SJCRH30 (cell line): ENCODE data around the gene COX6B2. TPM values are rescaled to one million over a fixed set of nuclear protein-coding genes. Genes with fewer than 3 reads are reported as not detected.
"Not testable (repeated sequence)": the region's sequence is repeated elsewhere in the genome, so short reads cannot be mapped to it uniquely, and the experiment has no call there.

Experiments used
- DNase-seq, 2 experiments: peaks; one replicate each; pipeline ENCODE4 v3.0.0-alpha.2; 2015 to 2020
- H3K27ac ChIP-seq: fragments of 250-450 bp; sonication (Bioruptor Pico); 2 replicates; pipeline ENCODE4 v1.5.1; 2020; ENCODE audit warnings: mild to moderate bottlenecking, moderate library complexity
- H3K27me3 ChIP-seq: fragments of 250-450 bp; sonication (Bioruptor Pico); 2 replicates; pipeline ENCODE4 v1.5.1; 2020; ENCODE audit warnings: mild to moderate bottlenecking, moderate library complexity
- H3K36me3 ChIP-seq: fragments of 250-450 bp; sonication (Bioruptor Pico); 2 replicates; pipeline ENCODE4 v1.5.1; 2020; ENCODE audit warnings: mild to moderate bottlenecking, moderate library complexity
- H3K4me1 ChIP-seq: fragments of 250-450 bp; sonication (Bioruptor Pico); 2 replicates; pipeline ENCODE4 v1.5.1; 2020; ENCODE audit warnings: mild to moderate bottlenecking, moderate library complexity
- H3K4me3 ChIP-seq: fragments of 250-450 bp; sonication (Bioruptor Pico); 2 replicates; pipeline ENCODE4 v1.5.1; 2020; ENCODE audit warnings: mild to moderate bottlenecking, moderate library complexity
- H3K9me3 ChIP-seq: fragments of 250-450 bp; sonication (Bioruptor Pico); replicated peaks from 2 replicates; pipeline ENCODE4 v1.5.1; 2020; ENCODE audit warnings: mild to moderate bottlenecking, moderate library complexity
- total RNA-seq: library from RNA; depleted of rRNA; stranded (reverse); fragments of >200 nt; shearing (Covaris generic); gene quantifications from 2 replicates; pipeline ENCODE4 v1.2.3, GENCODE V29; 2014

Gene COX6B2
- total RNA-seq, 1 experiment from 2014 or later: 0.45 TPM

DNA sequence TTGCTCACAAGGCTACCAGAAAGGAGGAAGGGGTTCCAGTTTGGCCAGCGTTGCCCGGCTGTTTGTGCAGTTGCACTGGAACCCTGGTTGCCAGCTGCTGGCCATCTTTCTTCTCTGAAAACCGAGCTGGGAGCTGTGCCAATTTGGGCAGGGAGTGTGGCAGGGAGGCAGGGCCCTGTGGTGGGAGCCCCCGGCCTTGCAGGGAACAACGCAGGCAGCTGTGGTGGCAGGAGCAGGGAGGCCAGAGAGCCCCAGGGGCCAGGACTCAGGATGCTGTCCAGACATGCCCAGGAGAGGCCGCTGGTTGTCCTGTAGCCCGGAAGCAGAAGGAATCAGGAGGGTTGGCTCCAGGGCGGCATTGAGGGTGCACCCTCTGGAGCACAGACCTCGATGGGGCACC is 10.1 kb downstream of the COX6B2 start:
- DNase-seq: peak; percentile 92 to 93
- Histone ChIP-seq H3K36me3 (peaks cover 7% of the 10 kb centered on the region), H3K27ac (peak overlapping the region; percentile 16; the same call in 1 of the 2 replicates), H3K27me3 (no peaks in the 10 kb centered on the region), H3K4me1 (peaks cover 31% of the 10 kb centered on the region), H3K4me3 (no peak overlapping the region), H3K9me3 (no peaks in the 10 kb centered on the region)

DNA sequence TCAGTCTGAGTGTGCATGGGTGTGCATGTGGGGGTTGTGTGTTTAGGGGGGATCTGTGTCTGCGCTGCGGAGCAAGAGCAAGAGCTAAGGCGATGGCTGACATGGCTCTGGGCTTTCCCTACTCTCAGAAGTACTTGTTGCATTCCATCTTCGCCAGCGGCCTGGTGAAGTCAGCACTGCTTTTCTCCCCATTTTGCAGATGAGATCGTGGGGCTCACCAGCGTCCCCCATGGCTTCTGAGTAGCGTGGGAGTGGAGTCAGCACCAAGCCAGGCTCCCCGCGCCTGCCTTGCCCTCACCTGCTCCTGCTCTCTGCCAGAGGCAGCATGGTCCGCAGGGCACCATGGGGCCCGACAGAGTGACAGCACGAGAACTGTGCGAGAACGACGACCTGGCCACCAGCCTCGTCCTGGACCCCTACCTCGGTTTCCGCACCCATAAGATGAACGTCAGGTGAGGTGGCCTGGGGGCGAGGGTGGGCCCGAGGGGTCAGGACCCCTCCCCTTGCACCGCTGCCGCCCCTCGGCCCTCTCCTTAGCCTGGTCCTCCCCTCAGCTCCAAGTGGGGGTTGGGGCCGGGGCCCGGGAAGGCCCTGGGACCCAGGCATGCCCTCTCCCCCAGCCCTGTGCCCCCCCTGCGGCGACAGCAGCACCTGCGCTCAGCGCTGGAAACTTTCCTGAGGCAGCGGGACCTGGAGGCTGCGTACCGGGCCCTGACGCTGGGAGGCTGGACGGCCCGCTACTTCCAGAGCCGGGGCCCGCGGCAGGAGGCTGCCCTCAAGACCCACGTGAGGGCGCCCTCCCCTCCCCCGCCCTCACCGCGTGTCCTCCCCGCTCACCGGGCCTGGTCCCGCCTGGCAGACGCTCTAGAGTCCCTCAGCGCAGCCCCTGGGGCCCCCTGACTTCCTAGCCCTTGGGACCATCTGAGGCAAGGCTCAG is 12.7 kb downstream of the COX6B2 start:
- H3K4me1 ChIP-seq: peaks cover 31% of the 10 kb centered on the region
- peak overlapping the region; percentile 73 for H3K4me3 ChIP-seq
- no peak for DNase-seq

DNA sequence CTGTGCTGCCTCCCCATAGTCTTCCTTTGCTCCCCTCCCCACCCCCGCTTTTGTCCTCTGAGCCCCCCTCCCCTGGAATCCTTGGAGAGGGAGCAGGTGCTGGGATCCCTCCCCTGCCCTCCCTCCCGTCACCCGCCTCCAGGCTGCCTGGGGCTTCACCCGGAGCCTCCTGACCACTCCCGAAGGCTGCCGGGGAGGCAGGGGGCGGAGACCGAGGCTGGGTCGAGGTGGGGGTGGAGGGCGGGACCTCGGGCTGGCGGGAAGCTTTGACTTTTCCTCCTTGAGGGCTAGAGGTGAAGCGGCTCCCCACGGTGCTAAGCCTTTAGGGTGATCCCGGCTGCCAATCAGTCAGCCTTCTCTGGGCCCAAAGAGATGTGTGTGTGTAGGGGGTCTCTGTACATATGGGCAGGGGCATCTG is 13.3 kb downstream of the COX6B2 start:
- H3K27ac ChIP-seq: peak overlapping the region; percentile 51; the same call in 1 of the 2 replicates
- H3K27me3 ChIP-seq: no peaks in the 10 kb centered on the region
- H3K4me3 ChIP-seq: peak overlapping the region; percentile 73
- peaks cover 31% of the 10 kb centered on the region for H3K4me1 ChIP-seq
- peak; percentile 83 to 86 for DNase-seq
- H3K9me3 ChIP-seq: no peaks in the 10 kb centered on the region
- peaks cover 4% of the 10 kb centered on the region for H3K36me3 ChIP-seq

More for the DNA sequence above, 12.7 kb downstream of the COX6B2 start:
- no peaks in the 10 kb centered on the region for H3K27me3 ChIP-seq
- no peaks in the 10 kb centered on the region for H3K9me3 ChIP-seq
- peaks cover 4% of the 10 kb centered on the region for H3K36me3 ChIP-seq
- no peak overlapping the region for H3K27ac ChIP-seq

DNA sequence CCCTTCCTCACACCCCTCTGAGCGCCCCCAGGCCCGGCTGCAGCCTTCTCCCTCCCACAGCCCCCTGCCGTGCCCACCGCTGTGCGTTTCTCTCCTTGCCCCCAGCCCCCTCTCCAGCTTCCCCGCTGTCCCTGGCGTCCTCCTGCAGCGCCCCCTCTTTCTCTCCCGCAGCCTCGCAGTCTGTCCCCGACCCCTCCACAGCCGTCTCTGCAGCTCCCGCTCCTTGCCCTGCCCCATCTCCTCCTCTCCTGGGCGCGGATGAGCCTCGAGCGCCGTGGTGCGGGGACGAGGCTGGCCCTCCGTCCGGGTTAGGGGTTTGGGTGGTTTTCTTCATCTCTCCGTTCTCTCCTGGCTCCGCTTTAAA is 13.8 kb downstream of the COX6B2 start:
- peak overlapping the region; percentile 51; the same call in 1 of the 2 replicates for H3K27ac ChIP-seq
- no peaks in the 10 kb centered on the region for H3K9me3 ChIP-seq
- H3K27me3 ChIP-seq: no peaks in the 10 kb centered on the region
- H3K4me3 ChIP-seq: peak overlapping the region; percentile 73
- peak; percentile 63 for DNase-seq
- peaks cover 27% of the 10 kb centered on the region for H3K4me1 ChIP-seq
- peaks cover 4% of the 10 kb centered on the region; the same call in 1 of the 2 replicates for H3K36me3 ChIP-seq

DNA sequence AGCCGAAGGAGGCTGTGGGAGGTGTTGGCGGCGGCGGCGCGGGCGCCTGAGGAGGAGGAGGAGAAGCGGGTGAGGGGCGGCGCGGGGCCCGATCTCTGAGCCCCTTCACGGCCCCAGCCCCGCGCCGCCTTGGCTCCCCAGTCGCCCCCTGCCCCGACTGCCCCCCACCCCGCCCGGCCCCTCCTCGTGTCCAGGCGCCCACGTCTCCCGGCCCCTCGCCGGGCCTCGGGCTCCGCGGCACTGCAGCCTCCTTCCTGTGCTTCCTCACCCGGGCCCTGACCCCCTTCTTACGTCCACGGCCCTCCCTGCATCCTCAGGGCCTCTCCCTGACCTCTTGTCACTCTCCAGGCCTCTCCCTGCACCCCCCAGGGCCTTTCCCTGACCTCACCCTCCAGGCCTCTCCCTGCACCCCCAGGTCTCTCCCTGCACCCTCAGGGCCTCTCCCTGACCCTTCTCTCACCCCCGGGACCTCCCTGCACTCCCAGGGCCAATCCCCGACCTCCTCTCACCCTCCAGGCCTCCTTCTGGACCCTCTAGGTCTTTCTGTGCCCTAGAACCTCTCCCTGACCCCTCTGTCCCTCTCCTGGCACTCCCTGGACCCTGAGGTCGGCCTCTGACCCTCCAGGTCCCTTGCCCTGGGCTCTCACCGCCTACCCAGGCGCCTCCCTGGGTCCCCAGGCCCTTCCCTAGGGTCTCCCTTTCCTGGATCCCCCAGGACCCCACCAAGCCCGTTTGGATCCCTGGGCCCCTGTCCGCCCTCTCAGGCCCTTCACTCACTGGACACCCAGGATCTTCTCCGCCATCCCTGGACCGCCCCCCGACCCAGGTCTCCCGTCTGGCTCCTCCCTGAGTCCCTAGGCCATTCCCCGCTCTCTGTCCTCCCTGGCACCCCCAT is 14.4 kb downstream of the COX6B2 start:
- H3K4me3 ChIP-seq: peak overlapping the region; percentile 73
- H3K27me3 ChIP-seq: no peaks in the 10 kb centered on the region
- peak overlapping the region; percentile 51 for H3K27ac ChIP-seq
- DNase-seq: peak; percentile 35 to 43
- H3K36me3 ChIP-seq: peaks cover 4% of the 10 kb centered on the region; the same call in 1 of the 2 replicates
- H3K9me3 ChIP-seq: no peaks in the 10 kb centered on the region
- peaks cover 21% of the 10 kb centered on the region for H3K4me1 ChIP-seq

DNA sequence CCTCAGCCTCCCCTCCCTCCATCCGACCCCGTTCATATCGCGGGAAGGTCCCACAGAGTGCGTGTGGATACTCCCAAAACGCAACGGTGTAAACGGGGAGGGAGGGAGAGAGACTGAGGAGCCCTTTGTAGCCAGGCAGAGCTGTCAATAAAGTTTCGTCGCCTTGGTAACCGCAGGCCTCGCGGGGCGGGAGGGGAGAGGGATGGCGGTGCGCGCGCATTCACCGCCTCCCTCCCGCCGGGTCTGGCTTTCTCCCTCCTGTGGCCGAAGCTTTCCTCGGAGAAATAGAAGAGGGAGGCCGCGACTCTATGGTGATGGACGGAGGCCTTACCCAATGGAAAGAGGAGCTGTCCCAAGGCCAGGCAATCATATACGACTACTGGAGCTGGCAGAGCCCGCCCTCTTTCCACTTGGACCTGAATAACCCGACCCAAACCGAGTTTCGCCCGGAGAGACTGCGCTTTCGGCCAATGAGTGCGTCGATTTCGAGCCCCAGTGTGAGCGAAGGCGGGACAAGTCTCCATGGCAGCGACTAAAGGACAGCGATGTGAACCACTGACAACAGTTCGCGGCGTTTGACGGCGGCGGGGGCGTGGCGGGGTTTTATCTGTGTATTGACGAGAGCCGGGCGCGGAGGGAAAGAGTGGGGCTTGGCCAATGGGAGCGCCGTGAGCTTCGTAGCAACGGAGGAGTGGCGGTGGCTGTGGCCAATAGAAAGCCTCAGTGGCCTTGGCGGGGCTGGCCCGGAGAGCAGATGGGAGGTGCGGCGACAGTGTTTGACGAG is 15.2 kb downstream of the COX6B2 start, which contains the start of gene KMT5C:
Gene KMT5C, plus strand, starts transcription at position 772 of the 784 bp plus-strand sequence. CDS start 2,061 bp downstream, outside the sequence.
- DNase-seq: peak; percentile 100
- no peaks in the 10 kb centered on the region for H3K9me3 ChIP-seq
- peak within 1 kb of the TSS; percentile 91 for H3K27ac ChIP-seq
- peaks cover 12% of the 10 kb centered on the region for H3K4me1 ChIP-seq
- H3K27me3 ChIP-seq: no peaks in the 10 kb centered on the region
- peak within 1 kb of the TSS; percentile 73 for H3K4me3 ChIP-seq
- H3K36me3 ChIP-seq: peaks cover 4% of the 10 kb centered on the region; the same call in 1 of the 2 replicates

DNA sequence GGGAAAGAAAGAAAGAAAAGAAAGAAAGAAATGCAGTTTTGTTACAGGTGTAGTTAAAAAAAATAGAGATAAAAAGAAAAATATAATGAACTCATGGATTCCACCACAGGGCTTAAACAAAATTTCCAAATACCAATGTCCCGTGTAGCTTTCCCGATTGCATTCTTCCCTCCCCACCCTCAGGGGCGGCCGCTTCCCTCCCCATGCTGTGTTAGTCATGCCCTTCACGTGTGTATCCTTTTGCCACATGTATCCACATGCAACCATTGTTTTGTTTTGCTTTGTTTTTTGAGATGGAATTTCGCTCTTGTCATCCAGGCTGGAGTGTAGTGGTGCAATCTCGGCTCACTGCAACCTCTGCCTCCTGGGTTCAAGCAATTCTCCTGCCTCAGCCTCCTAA is 18.4 kb downstream of the COX6B2 start:
- Histone ChIP-seq H3K27ac (no peak overlapping the region), H3K9me3 (no peaks in the 10 kb centered on the region), H3K36me3 (no peaks in the 10 kb centered on the region), H3K4me1 (no peaks in the 10 kb centered on the region), H3K4me3 (no peak overlapping the region), H3K27me3 (no peaks in the 10 kb centered on the region)
- DNase-seq: no peak

DNA sequence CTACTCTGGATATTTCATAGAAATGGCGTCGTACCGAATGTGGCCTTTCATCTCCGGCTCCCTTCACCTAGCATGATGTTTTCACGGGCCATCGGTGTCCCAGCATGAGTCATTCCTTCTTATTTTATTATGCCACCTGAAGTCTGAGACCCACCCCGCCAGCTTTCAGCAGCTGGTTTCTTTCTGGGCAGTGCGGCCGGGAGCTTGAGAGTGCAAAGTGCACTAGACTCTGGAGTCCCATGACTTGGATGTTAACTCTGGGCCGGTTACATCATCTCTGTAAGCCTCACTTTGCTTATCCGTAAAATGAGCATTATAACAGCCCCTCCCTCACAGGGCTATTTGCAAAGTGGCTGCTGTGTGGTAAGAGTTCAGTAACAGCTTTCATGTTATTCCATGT is 20.6 kb downstream of the COX6B2 start:
- Histone ChIP-seq H3K27me3 (no peaks in the 10 kb centered on the region), H3K27ac (no peak overlapping the region), H3K36me3 (no peaks in the 10 kb centered on the region), H3K4me3 (no peak overlapping the region), H3K4me1 (no peaks in the 10 kb centered on the region), H3K9me3 (no peaks in the 10 kb centered on the region)
- no peak for DNase-seq

DNA sequence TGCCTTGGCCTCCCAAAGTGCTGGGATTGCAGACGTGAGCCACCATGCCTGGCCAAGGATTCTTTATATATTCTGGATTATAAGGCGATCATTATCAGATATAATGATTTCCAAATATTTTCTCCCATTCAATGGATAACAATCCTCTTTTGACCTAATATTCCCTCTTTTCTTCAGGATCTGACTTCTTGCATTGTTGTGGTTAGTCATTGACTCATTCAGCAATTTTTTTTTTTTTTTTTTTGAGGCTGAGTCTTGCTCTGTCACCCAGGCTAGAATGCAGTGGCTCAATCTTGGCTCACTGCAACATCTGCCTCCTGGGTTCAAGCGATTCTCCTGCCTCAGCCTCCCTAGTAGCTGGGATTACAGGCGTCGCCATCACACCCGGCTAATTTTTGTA is 24.7 kb downstream of the COX6B2 start:
- H3K27ac ChIP-seq, H3K27me3 ChIP-seq, H3K4me3 ChIP-seq, DNase-seq, H3K36me3 ChIP-seq, H3K9me3 ChIP-seq, H3K4me1 ChIP-seq: not testable (repeated sequence)

DNA sequence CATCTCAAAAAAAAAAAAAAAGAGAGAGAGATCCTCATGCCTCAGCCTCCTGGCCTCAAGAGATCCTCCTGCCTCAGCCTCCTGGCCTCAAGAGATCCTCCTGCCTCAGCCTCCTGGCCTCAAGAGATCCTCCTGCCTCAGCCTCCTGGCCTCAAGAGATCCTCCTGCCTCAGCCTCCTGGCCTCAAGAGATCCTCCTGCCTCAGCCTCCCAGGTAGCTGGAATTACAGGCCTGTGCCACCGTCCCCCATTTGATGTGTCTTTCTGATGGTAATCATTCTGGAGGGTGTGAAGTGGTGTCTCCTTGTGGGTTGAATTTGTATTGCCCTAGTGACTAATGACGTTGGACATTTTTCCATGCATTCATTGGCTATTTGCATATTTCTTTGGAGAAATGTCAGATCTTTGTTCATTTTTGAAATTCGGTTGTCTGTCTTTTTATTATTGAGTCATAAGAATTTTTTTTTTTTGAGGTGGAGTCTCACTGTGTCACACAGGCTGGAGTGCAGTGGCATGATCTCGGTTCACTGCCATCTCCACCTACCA is 25.7 kb downstream of the COX6B2 start:
- H3K4me3 ChIP-seq, H3K27me3 ChIP-seq, H3K27ac ChIP-seq, H3K36me3 ChIP-seq, H3K4me1 ChIP-seq, DNase-seq, H3K9me3 ChIP-seq: not testable (repeated sequence)

DNA sequence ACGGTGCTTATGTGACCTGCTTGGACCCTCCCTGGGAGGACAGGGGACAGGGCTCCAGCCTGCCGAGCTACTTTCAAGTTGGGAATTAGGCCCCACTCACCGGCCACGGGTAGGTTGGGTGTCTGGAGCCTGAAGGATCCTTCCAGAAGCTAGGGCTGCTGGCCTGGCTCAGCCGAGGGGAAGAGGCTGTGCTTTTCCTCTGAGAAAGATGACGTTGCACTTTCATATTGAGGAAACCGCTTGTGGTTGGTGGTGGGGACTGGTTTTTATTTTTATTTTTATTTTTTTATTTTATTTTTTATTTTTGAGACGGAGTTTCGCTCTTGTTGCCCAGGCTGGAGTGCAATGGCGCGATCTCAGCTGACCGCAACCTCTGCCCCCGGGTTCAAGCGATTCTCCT is 29.3 kb downstream of the COX6B2 start, which contains the start of gene TMEM150B:
Gene TMEM150B, minus strand, starts transcription at position 170 of the 400 bp plus-strand sequence. CDS start 4,305 bp downstream, outside the sequence.
- Histone ChIP-seq H3K27me3 (peaks cover 6% of the 10 kb centered on the region; the same call in 1 of the 2 replicates), H3K36me3 (no peaks in the 10 kb centered on the region), H3K4me3 (no peak within 1 kb of the TSS), H3K9me3 (no peaks in the 10 kb centered on the region), H3K27ac (no peak within 1 kb of the TSS), H3K4me1 (no peaks in the 10 kb centered on the region)
- no peak for DNase-seq

DNA sequence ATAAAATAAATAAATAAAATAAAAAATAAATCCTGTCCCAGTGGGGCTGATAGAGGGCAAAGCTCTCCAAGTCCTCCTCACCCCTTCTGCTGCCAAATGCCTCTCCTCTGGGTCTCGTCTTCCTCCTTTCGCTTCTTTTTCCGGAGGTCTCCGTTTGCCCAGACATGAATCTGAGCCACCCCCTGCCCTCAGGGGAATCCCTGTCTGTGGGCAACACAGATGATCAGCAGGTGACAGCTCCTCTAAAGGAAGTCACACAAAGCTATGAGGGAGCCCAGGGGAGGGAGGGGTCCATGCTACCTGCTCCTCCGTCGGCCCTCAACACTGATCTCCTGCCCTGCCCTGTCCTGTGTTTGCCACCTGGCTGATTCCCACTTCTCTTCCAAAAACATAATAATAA is 29.9 kb downstream of the COX6B2 start:
- Histone ChIP-seq H3K9me3 (no peaks in the 10 kb centered on the region), H3K27me3 (peaks cover 6% of the 10 kb centered on the region; the same call in 1 of the 2 replicates), H3K4me1 (no peaks in the 10 kb centered on the region), H3K36me3 (no peaks in the 10 kb centered on the region), H3K4me3 (no peak overlapping the region), H3K27ac (no peak overlapping the region)
- no peak for DNase-seq

DNA sequence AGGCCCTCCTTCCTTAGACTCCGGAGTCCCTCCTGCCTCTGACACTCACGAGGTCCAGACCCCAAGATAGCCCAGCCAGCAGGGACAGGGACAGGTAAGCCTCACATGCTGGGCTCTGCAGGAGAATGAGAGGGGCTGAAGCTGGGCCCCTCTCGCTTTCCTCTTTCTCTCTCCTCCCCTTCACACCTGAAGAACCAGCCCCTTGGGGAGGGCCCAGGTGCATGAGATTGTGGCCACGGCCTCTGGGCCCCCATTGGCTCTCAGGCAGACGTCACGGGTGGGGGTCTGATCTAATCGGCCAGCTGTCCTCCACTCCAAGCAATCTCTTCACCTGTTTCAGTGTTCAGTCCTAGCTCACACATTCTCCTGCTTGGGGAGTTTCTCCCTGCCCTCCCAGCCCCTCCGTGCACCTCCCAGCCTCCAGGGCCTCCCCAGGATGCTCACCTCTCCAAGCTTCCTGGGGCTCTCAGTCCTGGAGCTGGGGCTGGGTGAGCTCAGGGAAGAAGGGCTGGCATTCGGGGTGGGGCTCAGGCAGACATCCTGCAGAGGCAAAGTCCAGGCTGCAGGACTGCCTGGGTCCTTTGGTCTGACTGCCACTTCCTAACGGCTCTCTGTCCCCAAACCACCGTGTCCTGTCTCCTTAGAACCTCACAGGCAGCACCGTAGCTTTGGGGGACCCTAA is 32.2 kb downstream of the COX6B2 start:
- Histone ChIP-seq H3K4me3 (no peak overlapping the region), H3K4me1 (no peaks in the 10 kb centered on the region), H3K9me3 (no peaks in the 10 kb centered on the region), H3K36me3 (no peaks in the 10 kb centered on the region), H3K27ac (no peak overlapping the region), H3K27me3 (peaks cover 6% of the 10 kb centered on the region; the same call in 1 of the 2 replicates)
- no peak for DNase-seq
